MM.1S (cell line): Measurements from ENCODE around the gene TNN.
A peak's percentile ranks its signal among the peaks of the same experiment; 100 is the strongest.
"Not testable (repeated sequence)": the region's sequence is repeated elsewhere in the genome, so short reads cannot be mapped to it uniquely, and the experiment has no call there.

Source experiments
- DNase-seq: peaks from one replicate; pipeline ENCODE4 v3.0.0-alpha.2; 2015
- H2AFZ ChIP-seq: fragments of 300-600 bp; sonication (generic); 2 replicates; pipeline ENCODE4 v1.6.0; 2016; ENCODE audit warnings: antibody characterized with exemption, low read length
- H3F3A ChIP-seq: fragments of 300-600 bp; sonication (generic); 2 replicates; pipeline ENCODE4 v1.6.1; 2016; ENCODE audit warnings: mild to moderate bottlenecking, antibody characterized with exemption, low read length, moderate library complexity, mixed read lengths; ENCODE audit not compliant: insufficient read depth
- H3K27ac ChIP-seq: fragments of 300-600 bp; sonication (generic); 2 replicates; pipeline ENCODE4 v1.5.1; 2016; ENCODE audit warnings: mild to moderate bottlenecking, low read length
- H3K27me3 ChIP-seq: fragments of 300-600 bp; sonication (generic); replicated peaks from 2 replicates; pipeline ENCODE4 v1.6.0; 2016; ENCODE audit warnings: low read length; ENCODE audit not compliant: insufficient read depth
- H3K36me3 ChIP-seq: fragments of 300-600 bp; sonication (generic); replicated peaks from 2 replicates; pipeline ENCODE4 v1.6.1; 2016; ENCODE audit warnings: mild to moderate bottlenecking, low read length, mixed read lengths; ENCODE audit not compliant: insufficient read depth
- H3K4me1 ChIP-seq: fragments of 300-600 bp; sonication (generic); 2 replicates; pipeline ENCODE4 v1.6.1; 2016; ENCODE audit warnings: low read length, mixed read lengths
- H3K4me2 ChIP-seq: fragments of 300-600 bp; sonication (generic); 2 replicates; pipeline ENCODE4 v1.6.0; 2016; ENCODE audit warnings: low read depth, low read length
- H3K4me3 ChIP-seq: fragments of 300-600 bp; sonication (generic); 2 replicates; pipeline ENCODE4 v1.5.1; 2016; ENCODE audit warnings: low read length, mixed read lengths
- H3K79me2 ChIP-seq: fragments of 300-600 bp; sonication (generic); 2 replicates; pipeline ENCODE4 v1.6.1; 2016; ENCODE audit warnings: mixed run types, low read length, mixed read lengths
- H3K9ac ChIP-seq: fragments of 300-600 bp; sonication (generic); 2 replicates; pipeline ENCODE4 v1.6.1; 2016; ENCODE audit warnings: low read length, mixed read lengths
- H3K9me2 ChIP-seq: fragments of 300-600 bp; sonication (generic); replicated peaks from 2 replicates; pipeline ENCODE4 v1.6.1; 2016; ENCODE audit warnings: mild to moderate bottlenecking, low read length, mixed read lengths; ENCODE audit not compliant: insufficient read depth
- H3K9me3 ChIP-seq: fragments of 300-600 bp; sonication (generic); replicated peaks from 2 replicates; pipeline ENCODE4 v1.6.1; 2016; ENCODE audit warnings: mild to moderate bottlenecking, low read length, mixed read lengths; ENCODE audit not compliant: insufficient read depth
- H4K20me1 ChIP-seq: fragments of 300-600 bp; sonication (generic); 2 replicates; pipeline ENCODE4 v1.6.1; 2016; ENCODE audit warnings: mild to moderate bottlenecking, low read length, moderate library complexity, mixed read lengths; ENCODE audit not compliant: insufficient read depth
- CTCF ChIP-seq: fragments of 300-600 bp; sonication (generic); IDR thresholded peaks from 2 replicates; pipeline ENCODE4 v1.5.1; 2016; ENCODE audit warnings: antibody characterized with exemption, low read length, mixed read lengths
- EZH2 ChIP-seq: fragments of 300-600 bp; sonication (generic); optimal IDR thresholded peaks from 2 replicates; pipeline ENCODE3; 2017; ENCODE audit warnings: low read depth, mild to moderate bottlenecking, antibody characterized with exemption, low read length, mixed read lengths
- EZH2phosphoT487 ChIP-seq: fragments of 300-600 bp; sonication (generic); IDR thresholded peaks from 2 replicates; pipeline ENCODE4 v1.6.1; 2018; ENCODE audit warnings: antibody characterized with exemption, low read length

The TNN gene

GRCh38 chr1:175067362-175068106 lies at the start of gene TNN:
Gene TNN (plus strand): TSS chr1:175067833. CDS start chr1:175077419, 9,586 bp downstream.
- no peaks in the 10 kb centered on the region for H3K9me3 ChIP-seq
- no peak for TF ChIP-seq EZH2phosphoT487
- no peak for TF ChIP-seq CTCF
- no peak for TF ChIP-seq EZH2

GRCh38 chr1:175019524-175019923 lies 48.1 kb upstream of the TNN start:
- Histone ChIP-seq H3K9me2 (no peaks in the 10 kb centered on the region), H3K27ac (no peak overlapping the region), H2AFZ (no peak overlapping the region), H3K4me1 (peaks cover 4% of the 10 kb centered on the region; the same call in 1 of the 2 replicates), H3F3A (peaks cover 4% of the 10 kb centered on the region), H4K20me1 (no peaks in the 10 kb centered on the region), H3K27me3 (no peaks in the 10 kb centered on the region), H3K79me2 (peaks cover 57% of the 10 kb centered on the region), H3K4me3 (no peak overlapping the region), H3K9me3 (no peaks in the 10 kb centered on the region), H3K36me3 (no peaks in the 10 kb centered on the region; the same call in 1 of the 2 replicates), H3K9ac (no peak overlapping the region), H3K4me2 (no peak overlapping the region)
- no peak for DNase-seq
- TF ChIP-seq EZH2 = no peak

More at GRCh38 chr1:175067362-175068106, at the start of gene TNN:
- Histone ChIP-seq H3K27me3 (no peaks in the 10 kb centered on the region), H3K9me2 (no peaks in the 10 kb centered on the region), H4K20me1 (no peaks in the 10 kb centered on the region), H3K4me3 (no peak within 1 kb of the TSS), H3F3A (no peaks in the 10 kb centered on the region), H3K27ac (no peak within 1 kb of the TSS), H3K4me2 (no peak within 1 kb of the TSS), H3K9ac (no peak within 1 kb of the TSS), H3K4me1 (peaks cover 10% of the 10 kb centered on the region), H2AFZ (no peak within 1 kb of the TSS), H3K36me3 (no peaks in the 10 kb centered on the region), H3K79me2 (no peaks in the 10 kb centered on the region)
- no peak for DNase-seq

GRCh38 chr1:175023043-175023921 lies 44.4 kb upstream of the TNN start, which contains the start of gene MRPS14:
Gene MRPS14 (minus strand): TSS chr1:175023425. CDS start chr1:175023408, 17 bp downstream.
- no peaks in the 10 kb centered on the region for H3K9me3 ChIP-seq
- H3K9me2 ChIP-seq = no peaks in the 10 kb centered on the region
- H3F3A ChIP-seq = peaks cover 4% of the 10 kb centered on the region
- H3K4me3 ChIP-seq = peak within 1 kb of the TSS; percentile 95
- peak within 1 kb of the TSS; percentile 84 for H3K4me2 ChIP-seq
- peaks cover 47% of the 10 kb centered on the region for H3K79me2 ChIP-seq
- H3K27ac ChIP-seq = peak within 1 kb of the TSS; percentile 58; the same call in 1 of the 2 replicates
- TF ChIP-seq CTCF (no peak), EZH2 (no peak), EZH2phosphoT487 (no peak)
- H3K4me1 ChIP-seq = peaks cover 4% of the 10 kb centered on the region; the same call in 1 of the 2 replicates
- peak within 1 kb of the TSS; percentile 87 for H2AFZ ChIP-seq
- H4K20me1 ChIP-seq = no peaks in the 10 kb centered on the region
- H3K9ac ChIP-seq = peak within 1 kb of the TSS; percentile 89
- peak; percentile 100 for DNase-seq
- H3K36me3 ChIP-seq = no peaks in the 10 kb centered on the region
- no peaks in the 10 kb centered on the region for H3K27me3 ChIP-seq

- not testable (repeated sequence) for H3F3A ChIP-seq, H3K27me3 ChIP-seq, DNase-seq, H3K9me2 ChIP-seq, H4K20me1 ChIP-seq, H3K36me3 ChIP-seq, H3K9me3 ChIP-seq, H3K4me1 ChIP-seq
- peak overlapping the region; percentile 77 for H2AFZ ChIP-seq
- peak overlapping the region; percentile 95 for H3K4me3 ChIP-seq
- H3K79me2 ChIP-seq = peaks cover 41% of the 10 kb centered on the region
- peak overlapping the region; percentile 84 for H3K4me2 ChIP-seq
- H3K9ac ChIP-seq = peak overlapping the region; percentile 89
- peak overlapping the region; percentile 58; the same call in 1 of the 2 replicates for H3K27ac ChIP-seq
Observed at GRCh38 chr1:175023922-175024242, 43.8 kb upstream of the TNN start.
